ENCODE results near the gene PLD2. TPM values are rescaled to one million over a fixed set of nuclear protein-coding genes. Genes with fewer than 3 reads are reported as not detected.

Gene PLD2, protein sequence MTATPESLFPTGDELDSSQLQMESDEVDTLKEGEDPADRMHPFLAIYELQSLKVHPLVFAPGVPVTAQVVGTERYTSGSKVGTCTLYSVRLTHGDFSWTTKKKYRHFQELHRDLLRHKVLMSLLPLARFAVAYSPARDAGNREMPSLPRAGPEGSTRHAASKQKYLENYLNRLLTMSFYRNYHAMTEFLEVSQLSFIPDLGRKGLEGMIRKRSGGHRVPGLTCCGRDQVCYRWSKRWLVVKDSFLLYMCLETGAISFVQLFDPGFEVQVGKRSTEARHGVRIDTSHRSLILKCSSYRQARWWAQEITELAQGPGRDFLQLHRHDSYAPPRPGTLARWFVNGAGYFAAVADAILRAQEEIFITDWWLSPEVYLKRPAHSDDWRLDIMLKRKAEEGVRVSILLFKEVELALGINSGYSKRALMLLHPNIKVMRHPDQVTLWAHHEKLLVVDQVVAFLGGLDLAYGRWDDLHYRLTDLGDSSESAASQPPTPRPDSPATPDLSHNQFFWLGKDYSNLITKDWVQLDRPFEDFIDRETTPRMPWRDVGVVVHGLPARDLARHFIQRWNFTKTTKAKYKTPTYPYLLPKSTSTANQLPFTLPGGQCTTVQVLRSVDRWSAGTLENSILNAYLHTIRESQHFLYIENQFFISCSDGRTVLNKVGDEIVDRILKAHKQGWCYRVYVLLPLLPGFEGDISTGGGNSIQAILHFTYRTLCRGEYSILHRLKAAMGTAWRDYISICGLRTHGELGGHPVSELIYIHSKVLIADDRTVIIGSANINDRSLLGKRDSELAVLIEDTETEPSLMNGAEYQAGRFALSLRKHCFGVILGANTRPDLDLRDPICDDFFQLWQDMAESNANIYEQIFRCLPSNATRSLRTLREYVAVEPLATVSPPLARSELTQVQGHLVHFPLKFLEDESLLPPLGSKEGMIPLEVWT
- 6.7 and 9.8 TPM in 2 replicates for total RNA-seq
- polyA plus RNA-seq (2012) = 10.1 TPM

DNA sequence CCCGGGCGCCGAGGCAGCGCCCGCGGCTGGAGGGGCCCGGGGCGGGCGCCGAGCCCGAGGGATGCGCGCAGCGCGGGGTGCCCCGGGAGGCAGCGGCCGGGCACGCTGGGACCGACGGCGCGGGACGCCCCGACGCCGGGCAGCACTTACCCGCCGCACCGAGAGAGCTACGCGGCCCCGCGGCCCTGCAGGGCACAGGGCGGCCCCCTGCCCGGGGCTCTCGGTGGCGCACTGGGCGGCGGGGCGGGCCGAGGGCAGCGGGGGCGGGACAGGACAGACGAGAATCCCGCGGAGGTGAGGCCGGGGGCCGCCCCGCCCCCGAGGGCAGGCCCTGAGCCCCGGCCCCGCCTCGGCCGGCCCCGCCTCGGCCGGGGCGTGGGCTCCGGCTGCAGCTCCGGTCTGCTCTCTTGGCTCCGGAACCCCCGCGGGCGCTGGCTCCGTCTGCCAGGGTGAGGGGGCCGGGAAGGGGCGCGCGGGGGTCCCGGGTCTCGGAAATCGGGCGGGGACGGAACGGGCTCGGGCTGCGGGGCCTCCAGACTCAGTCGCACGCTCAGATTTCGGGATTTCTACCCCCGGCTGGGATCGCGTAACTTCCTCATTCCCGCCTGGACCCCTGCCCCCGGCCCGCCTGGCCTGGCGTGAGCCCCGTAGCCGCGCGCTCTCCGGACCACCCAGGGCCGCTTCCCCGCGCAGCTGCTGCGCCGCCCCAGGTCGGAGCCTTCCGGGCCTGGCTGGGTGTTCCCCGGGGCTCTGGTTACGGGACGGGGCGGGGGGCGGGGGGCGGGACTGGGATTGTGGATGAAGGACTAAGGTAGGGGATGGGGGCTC is at the start of gene PLD2:
TSS of gene PLD2 (plus strand) at position 376 of the 828 bp plus-strand sequence. CDS start 621 bp downstream, outside the sequence.
- peak; percentile 84 for DNase-seq (ENCODE audit: low read depth)

DNA sequence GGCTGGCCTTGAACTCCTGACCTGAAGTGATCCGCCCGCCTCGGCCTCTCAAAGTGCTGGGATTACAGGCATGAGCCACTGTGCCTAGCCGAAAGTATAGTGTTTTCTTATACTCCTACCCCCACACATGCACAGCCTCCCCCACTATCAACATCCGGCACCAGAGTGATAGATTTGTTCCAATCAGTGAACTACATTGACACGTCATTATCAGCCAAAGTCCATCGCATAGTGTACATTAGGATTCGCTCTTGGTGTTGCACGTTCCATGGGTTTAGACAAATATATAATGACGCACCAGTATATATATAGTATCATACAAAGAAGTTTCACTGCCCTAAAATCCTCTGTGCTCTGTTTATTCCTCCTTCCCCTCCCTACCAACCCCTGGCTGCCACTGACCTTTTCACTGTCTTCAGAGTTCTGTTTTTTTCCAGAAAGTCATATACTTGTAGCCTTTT is 47.1 kb upstream of the PLD2 start:
- DNase-seq (ENCODE audit: low read depth) = no peak

DNA sequence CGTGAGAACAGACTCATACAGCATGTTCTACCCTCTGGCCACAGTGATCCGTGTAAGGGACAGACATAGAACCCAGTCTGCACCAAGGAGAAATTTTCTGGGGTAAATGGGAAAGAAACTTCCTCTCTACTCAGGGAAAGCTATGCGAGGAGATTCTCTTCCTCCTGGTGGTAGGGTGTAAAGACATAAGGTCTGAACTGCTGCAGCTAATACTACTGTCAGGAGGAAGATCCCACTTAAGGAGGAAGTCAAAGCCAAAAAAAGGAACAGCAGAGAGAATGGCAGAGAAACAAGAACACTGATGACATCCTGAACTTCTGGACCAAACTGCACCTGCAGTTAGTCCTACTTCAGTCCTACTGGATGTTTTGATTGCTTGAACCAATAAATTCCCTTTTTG is 42.4 kb upstream of the PLD2 start:
- no peak for DNase-seq (ENCODE audit: low read depth)

DNA sequence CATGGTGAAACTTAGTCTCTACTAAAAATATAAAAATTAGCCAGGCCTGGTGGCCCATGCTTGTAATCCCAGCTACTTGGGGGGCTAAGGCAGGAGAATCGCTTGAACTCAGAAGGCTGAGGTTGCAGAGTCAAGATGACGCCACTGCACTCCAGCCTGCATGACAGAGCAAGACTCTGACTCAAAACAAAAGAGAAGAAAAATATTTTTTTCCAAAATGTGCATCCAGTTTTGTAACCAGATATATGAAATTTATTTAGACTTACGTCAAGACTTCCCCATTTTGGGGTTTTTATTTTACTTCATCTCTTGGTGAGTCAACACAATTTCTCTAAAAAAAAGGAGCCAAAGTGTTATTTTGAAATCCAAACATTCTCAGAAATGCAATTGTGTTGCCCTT is 40.8 kb upstream of the PLD2 start:
- no peak for DNase-seq (ENCODE audit: low read depth)

DNA sequence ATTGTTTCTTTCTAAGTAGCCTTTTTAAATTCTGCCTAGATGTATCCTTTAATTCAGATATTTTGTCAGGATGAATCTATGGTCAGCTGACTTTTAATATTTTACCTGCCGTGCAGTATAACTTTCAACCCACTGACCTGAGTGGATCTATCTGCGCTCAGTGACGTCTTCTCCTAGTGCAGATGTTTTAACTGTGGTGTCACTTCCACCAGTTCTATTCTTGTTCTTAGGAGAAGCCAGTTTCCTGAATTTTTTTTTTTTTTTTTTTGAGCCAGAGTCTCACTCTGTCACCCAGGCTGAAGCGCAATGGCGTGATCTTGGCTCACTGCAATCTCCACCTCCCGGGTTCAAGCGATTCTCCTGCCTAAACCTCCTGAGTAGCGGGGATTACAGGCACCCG is 40.2 kb upstream of the PLD2 start:
- DNase-seq (ENCODE audit: low read depth) = no peak

DNA sequence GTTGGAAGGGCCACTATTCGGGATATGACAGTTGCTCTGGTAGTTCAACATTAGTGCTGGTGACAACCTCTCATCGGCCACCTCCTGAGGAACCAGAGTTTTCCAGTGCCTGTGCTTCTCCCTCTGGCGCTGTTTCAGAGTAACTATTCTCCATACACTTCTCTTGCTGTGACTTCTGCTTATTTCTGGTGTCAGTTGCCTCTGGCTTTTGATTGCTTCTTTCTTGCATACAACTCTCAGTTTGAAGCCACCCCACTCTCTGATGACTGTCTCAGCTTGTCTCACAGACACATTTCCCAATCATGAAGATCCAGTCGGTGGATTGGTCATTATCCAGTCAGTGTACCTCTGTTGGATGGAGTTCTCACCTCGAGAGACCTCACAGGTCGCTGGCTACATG is 38.7 kb upstream of the PLD2 start:
- DNase-seq (ENCODE audit: low read depth) = no peak

DNA sequence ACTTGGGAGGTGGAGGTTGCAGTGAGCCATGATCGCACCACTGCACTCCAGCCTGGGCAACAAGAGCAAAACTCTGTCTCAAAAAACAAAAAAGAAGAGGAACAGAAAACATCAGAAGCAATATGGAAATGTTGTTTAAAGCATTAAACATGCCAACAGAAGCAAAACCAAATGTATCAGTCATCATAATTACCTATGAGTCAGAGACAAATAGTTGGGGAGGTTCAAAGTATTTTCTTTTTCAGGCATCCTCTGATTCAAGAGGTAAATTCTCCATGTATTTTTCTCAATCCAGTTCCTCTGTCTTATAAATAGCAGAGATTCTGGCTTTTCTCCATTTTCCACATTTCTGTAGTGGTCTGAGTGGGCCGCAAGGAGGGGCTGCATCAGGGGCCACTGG is 37.3 kb upstream of the PLD2 start:
- no peak for DNase-seq (ENCODE audit: low read depth)

DNA sequence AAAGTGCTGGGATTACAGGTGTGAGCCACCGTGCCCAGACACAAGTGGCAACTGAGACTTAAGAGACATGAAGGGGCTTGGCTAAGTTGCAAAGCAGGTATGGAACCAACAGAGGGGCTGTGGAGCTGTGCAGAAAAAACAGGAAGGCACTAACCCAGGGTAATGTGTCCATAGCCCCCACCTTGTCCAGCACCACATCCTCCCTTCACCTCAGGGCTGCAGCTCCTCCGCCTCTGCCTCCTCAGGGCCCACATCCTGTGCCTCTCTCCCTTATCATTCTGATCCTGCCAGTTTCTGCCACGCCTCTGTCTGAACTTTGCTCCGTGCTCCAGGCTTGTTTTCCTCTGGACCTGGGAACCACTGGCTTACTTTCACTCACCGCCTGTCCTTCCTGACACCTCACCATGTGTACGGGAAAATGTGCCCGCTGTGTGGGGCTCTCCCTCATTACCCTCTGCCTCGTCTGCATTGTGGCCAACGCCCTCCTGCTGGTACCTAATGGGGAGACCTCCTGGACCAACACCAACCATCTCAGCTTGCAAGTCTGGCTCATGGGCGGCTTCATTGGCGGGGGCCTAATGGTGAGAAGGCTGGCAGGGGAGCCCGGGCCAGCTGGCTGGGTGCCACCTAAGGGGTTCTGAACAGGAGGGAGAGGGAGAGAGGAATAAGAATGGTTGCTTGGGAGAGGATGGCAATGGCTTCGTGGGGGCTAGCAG is 35.3 kb upstream of the PLD2 start, which contains the start of gene TM4SF5:
TSS of gene TM4SF5 (plus strand) at position 368 of the 716 bp plus-strand sequence. CDS start at position 405, 37 bp downstream.
- no peak for DNase-seq (ENCODE audit: low read depth)

DNA sequence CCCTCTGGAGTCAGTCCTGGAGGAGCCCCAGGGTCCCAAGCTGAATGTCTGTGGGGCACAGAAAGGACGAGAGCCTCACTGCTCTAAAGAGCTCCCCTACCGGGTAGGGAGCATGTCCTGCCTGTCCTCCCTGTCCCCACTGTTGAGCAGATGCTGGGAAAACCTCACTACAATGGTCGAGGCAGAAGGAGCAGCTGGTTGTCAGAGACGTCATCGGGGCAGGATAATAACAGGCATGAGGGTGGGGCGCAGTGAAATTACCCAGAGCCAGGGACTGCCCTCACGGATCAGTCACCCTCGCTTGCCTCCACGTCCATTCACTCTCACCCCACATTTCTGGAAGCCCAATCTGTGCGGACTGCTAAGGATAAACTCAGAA is 34.7 kb upstream of the PLD2 start:
- no peak for DNase-seq (ENCODE audit: low read depth)

DNA sequence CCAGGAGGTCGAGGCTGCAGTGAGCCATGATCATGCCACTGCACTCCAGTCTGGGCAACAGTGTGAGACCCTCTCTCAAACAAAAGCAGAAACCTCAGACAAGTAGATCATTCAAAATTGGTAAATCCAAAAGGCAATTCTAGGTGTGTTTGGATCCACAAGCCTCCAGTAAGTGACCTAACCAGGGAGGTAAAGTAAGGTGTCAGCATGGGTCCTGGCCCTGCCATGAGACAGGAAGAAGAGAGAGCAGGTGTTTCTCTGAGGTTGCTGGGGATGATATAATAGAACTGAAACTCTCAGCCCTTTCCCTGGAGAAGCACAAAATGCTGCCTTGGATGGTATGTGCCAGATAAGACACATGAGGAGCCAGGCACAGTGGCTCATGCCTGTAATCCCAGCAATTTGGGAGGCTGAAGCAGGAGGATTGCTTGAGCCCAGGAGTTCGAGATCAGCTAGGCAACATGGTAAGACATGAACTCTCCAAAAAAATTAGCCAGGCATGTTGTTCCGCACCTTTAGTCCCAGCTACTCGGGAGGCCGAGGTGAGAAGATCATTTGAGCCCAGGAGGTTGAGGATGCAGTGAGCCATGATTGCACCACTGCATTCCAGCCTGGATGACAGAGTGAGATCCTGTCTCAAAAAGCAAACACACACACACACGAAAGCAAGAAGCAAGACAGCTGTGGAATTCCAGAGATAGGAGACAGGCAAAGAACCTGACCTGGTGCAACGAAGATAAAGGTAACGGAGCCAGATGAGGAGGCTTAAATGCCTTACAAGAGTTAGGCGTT is 28.8 kb upstream of the PLD2 start:
- DNase-seq (ENCODE audit: low read depth) = no peak

DNA sequence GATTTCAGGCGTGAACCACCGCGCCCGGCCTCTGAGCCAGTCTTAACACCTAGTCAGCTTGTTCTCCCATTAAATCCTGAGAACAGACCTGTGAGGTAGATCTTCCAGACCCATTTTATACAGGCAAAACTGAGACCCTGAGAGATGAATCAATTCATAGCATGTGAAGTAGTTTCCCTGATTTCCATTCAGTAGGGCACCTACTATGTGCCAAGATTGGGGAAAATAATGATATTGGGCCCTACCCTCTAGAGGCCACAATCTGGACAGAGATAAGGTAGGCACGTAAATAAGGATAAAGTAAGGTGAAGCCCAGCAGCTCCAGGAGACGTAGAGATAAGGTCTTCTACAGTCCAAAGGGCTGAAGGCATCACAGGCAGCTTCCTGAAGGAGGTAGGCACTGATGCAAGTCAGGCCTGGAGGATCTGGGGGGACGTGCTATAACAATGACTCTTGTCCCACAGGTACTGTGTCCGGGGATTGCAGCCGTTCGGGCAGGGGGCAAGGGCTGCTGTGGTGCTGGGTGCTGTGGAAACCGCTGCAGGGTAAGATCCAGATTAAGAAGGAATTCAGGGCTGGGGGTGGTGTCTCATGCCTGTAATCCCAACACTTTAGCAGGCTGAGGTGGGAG is 26.5 kb upstream of the PLD2 start:
- no peak for DNase-seq (ENCODE audit: low read depth)

DNA sequence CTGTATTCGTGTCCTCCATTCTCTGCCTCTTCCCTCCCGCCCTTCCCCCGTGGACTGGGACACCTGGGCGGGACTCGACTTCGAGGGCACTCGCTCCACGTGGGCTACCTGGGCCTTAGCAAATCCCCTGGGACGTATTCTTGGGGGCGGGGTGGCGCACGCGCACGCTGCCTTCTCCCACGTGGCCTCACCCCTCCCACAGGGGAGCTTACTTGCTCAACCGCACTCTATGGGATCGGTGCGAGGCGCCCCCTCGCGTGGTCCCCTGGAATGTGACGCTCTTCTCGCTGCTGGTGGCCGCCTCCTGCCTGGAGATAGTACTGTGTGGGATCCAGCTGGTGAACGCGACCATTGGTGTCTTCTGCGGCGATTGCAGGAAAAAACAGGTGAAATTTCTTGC is 24.3 kb upstream of the PLD2 start:
- DNase-seq (ENCODE audit: low read depth) = no peak

DNA sequence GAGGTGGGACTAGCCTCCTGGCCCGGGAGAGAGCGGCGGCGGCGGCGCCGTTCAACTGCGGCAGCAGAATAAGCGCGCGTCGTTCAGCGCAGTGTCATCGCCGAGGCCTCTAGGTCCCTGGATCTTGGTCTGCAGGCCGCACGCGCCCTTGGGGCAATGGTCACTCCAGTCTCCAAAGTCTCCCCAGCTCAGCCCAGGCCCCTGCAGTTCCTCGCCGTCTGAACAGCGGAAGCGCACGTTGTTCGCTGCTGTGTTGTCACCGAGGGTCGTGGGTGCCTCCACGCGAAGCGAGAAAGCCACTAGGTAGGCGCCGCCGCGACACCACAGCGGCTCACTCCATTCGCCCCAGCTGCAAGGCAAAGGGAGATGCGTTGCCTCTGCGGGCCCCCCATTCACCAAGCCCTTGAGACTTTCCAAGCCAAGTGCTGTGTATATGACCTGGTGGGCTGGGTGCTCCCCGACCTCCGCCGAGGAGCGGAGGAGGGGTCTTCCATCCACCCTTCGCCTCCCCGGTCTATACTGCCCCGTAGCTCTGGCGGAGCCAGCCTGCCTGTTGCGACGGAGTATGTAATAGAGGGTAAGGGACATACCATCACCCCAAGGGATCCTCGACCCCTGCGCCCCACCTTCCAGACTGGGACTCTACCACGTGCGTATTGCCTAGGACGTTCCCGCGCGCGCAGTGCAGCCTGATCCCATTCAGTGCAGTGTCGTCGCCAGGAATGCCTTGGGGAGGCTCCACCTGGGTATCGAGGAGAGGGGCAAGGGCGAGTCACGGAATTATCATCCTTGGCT is 21.4 kb upstream of the PLD2 start:
- DNase-seq (ENCODE audit: low read depth) = no peak

DNA sequence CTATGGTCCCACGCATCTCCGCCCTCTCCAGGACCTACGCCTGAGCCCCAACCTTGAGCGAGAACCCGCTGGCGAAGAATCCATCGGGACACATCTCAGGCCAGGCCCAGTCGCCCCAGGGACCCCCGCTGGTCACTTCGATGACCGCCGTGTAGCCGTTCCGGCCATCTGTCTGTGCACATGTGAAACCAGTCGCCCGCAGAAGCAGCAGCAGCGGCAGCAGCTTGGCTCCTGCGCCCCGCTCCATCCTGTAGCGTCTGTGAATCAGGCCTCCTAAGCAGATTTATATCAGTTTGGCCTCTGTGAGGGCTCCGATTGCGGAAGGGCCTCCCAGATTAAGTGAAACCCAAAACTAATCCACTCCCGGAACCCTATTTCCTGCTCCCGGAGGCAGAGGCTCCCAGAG is 20.8 kb upstream of the PLD2 start, which contains the start of gene VMO1:
TSS of gene VMO1 (minus strand) at position 259 of the 406 bp plus-strand sequence. CDS start at position 247, 12 bp downstream.
- peak; percentile 19 for DNase-seq (ENCODE audit: low read depth)

DNA sequence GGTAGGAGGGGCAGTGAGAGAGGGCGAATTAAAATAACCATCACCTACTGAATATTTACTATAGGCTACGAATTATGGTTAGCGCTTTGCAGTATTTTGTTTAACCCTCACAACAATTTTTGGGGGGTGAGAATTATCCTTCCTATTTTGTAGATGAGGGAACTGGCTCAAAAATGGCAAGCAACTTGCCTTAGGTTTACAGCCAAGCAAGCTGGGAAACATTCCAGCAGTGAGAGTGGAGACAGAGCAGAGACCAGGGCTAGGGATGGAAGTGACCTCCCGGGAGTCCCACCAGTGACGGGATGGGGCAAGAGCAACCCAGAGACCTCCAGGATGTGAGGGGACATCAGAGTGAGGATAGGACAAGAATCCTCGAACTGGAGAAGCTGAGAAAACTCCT is 20.4 kb upstream of the PLD2 start:
- DNase-seq (ENCODE audit: low read depth) = no peak

DNA sequence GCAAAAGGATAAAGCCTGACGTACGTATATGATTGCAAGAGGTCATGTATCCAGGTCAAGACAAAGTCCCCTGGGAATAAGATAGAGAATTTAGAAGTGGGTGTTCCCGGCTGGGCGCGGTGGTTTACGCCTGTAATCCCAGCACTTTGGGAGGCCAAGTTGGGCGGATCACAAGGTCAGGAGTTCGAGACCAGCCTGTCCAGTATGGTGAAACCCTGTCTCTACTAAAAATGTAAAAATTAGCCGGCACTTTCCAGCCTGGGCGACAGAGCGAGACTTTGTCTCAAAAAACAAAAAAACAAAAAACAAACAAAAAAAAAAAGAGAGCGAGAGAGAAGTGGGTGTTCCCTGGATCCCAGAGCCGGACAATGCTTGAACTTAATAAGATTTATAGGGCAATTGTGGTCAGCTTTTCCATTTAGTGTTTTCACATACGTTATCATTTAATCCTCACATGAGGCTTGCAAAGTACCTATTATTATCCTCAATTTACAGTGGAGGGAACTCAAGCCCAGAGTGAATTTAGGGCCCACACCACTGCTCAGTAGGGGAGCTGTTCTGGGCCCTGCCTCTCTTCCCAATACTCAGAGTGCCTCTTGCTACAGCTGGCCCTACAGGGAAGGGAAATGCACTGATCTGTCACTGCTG is 18.7 kb upstream of the PLD2 start:
- no peak for DNase-seq (ENCODE audit: low read depth)

DNA sequence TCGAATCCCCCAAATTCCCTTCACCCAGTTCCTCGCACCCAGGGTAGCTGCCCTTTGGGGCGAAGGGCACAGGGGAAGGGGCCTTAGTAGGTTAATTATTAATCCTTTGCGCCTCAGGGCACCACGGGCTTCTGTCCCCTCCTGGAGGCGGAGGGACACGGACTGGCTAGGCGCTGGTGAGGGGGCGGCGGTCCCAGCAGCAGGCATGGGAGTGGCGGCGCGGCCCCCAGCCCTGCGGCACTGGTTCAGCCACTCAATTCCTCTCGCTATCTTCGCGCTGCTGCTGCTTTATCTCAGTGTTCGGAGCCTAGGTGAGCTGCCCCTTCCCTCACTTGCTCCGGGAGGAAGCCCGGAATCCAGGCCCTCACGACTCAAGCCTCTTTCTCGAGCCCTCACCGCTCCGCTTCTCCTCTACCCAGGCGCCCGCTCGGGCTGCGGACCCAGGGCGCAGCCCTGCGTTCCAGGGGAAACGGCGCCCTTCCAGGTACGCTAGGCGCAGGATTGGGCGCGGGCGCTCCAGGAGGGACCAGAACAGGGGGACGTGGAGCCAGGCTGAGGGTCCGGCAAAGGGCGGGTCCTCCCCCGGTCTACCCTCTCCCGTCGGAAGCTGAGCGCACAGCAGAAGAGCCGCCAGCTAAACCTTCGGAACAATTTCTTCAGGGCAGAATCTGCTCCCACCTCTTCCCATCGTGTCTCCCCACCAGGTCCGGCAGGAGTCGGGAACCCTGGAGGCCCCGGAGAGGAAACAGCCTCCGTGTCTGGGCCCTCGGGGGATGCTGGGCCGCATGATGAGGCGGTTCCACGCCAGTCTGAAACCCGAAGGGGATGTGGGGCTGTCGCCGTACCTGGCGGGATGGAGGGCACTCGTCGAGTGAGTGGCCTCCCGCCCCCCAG is 17.9 kb upstream of the PLD2 start, which contains the start of gene GLTPD2:
TSS of gene GLTPD2 (plus strand) at position 158 of the 894 bp plus-strand sequence. CDS start at position 206, 48 bp downstream.
- no peak for DNase-seq (ENCODE audit: low read depth)

Measured in myocyte (in vitro differentiated cells).